Activated T-cell treated with anti-CD3 and anti-CD28 coated beads for 1 hour (primary cell): Measurements from ENCODE around the gene NME4.

Source experiments
- DNase-seq: peaks from one replicate; pipeline ENCODE4 v3.0.0-alpha.2; 2020; ENCODE audit warnings: low read depth

NME4 gene

DNA sequence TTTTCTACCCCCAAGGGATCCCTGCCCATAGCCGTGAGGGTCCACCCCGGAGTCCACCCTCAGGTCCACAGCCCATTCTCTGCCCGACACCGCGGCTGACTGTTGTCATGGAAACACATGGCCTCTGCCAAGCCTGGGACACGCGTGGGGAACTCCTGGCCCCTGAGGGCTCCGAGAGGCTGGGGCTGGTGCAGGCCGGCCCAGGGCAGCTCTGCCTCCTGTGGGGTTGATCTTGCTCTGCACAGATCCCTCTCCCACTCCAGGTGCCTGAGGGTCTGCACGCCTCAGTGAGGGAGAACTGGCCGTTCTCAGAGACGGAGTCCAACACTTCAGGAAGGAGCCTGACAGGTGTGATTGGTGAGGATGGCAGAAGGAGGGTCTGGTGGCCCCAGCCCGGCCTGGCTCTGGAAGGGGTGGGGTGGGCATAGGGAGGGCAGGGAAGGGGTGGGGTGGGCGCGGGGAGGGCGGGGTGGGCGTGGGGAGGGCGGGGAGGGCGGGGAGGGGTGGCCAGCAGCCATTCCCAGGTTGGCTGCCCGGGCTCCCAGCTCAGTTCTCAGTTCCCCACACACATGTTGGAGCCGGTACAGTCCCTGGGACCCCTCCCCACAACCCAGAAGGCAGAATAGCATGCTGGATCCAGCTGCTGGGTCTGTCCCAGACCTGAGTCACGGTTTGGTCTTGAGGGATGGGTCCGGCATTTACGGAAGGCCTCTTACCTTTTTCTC is 33.1 kb upstream of the NME4 start:
- DNase-seq, result no peak

DNA sequence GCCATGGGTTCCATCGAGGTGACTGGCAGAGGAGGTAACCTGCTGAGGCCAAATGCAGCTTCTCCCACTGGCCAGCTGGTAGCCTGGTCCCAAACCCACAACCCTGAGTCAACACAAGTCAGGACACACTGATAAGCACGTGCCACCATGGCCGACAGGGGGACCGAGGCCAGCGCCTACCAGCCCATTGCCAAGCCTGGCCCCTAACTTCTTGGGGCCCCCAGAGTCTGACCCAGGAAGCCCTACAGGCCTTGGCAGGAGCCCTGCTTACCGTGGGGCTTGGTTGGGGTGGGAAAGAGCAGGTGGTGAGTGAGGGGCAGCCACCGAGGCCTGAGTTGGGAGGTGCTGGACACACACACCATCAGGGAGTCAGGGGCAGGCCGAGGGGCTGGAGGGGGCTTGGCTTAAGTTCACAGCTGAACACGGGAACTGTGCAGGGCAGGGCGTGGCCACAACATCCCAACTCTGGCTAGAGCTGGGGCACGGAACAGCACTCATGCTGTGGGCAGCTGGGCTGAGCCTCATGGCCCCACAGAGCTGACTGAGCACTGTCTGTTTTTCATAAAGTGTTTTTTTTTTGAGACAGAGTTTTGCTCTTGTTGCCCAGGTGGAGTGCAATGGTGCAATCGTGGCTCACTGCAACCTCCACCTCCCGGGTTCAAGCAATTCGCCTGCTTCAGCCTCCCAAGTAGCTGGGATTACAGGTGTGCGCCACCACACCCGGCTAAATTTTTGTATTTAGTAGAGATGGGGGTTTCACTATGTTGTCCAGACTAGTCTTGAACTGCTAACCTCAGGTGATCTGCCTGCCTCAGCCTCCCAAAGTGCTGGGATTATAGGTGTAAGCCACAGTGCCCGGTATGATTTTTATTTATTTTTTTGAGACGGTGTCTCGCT is 32.2 kb upstream of the NME4 start:
- no peak for DNase-seq

GRCh38 chr16:366476-366875 is 30.5 kb upstream of the NME4 start:
- DNase-seq, result no peak

DNA sequence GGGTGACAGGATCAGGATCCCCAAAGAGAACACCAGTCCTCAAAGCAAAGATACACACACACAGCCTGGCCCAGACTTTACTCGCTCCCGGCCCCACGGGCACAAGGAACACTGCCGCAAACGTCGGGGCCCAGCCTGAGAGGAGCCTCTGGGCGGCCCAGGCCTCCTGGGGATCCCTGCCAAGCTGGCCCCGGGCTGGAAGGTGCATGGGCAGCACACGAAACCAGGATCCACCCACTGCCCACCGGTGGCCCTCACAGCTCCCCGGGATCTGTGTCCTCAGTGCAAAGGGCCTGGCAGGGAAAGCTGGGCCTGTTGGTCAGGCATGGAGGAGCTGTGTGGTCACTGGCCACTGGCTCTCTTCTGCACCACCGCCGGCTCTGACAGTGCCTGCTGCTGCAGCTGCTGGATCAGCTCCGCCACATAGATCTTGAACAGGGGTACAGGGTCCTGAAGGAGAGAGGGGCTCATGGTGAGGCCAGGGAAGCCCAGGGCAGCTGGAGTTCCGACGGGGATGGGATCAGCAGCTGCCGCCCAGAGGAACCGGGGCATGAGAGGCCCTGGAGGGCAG is 29.6 kb upstream of the NME4 start:
- DNase-seq, result no peak

GRCh38 chr16:368388-369158 is 28.4 kb upstream of the NME4 start:
- no peak for DNase-seq

GRCh38 chr16:369275-369865 is 27.6 kb upstream of the NME4 start:
- DNase-seq, result no peak

GRCh38 chr16:369866-370436 is 27.0 kb upstream of the NME4 start:
- no peak for DNase-seq

- peak; percentile 87 for DNase-seq
Observed at GRCh38 chr16:370443-370842, 26.6 kb upstream of the NME4 start, which contains the start of gene MRPL28. Gene MRPL28, minus strand, starts transcription at chr16:370538. Its CDS starts 320 bp downstream, at chr16:370218.

GRCh38 chr16:370979-371514 is 26.0 kb upstream of the NME4 start:
- DNase-seq, result no peak

DNA sequence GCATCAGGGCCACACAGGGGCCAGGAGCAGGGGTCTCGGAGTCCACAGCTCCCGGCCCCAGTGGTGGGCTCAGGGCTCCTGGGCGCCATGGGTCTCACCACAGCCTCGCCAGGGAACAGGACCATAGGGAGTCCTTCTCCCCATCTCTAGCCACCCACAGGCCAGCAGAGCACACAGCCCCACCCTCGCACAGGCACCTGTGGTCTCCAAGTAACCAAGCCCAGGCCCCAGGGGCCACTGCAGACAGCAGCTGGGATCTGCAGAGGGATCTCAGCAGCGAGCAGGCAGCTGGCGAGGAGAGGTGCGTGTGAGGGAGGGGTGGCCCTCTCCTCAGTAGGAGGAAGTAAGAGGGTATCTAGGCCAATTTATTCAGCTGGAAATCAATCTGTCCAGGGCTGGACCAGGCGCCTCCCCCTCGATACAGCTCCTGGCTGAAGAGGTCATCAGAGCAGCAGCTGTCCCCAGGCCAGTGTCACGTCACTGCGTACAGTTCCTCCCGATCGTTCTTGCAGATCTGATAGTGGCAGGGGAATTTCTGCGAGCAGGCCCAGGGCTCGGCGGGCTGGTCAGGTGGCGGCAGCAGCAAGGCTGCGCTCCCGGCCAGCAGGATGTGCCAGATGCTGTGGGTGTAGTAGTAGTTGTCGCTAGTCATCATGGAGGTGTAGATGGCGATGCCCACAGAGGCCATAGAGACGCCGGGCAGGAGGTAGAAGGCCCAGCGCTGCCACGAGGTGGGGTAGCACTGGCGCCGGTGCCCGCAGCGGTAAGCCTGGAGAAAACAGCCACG is 25.3 kb upstream of the NME4 start:
- DNase-seq, result no peak

DNA sequence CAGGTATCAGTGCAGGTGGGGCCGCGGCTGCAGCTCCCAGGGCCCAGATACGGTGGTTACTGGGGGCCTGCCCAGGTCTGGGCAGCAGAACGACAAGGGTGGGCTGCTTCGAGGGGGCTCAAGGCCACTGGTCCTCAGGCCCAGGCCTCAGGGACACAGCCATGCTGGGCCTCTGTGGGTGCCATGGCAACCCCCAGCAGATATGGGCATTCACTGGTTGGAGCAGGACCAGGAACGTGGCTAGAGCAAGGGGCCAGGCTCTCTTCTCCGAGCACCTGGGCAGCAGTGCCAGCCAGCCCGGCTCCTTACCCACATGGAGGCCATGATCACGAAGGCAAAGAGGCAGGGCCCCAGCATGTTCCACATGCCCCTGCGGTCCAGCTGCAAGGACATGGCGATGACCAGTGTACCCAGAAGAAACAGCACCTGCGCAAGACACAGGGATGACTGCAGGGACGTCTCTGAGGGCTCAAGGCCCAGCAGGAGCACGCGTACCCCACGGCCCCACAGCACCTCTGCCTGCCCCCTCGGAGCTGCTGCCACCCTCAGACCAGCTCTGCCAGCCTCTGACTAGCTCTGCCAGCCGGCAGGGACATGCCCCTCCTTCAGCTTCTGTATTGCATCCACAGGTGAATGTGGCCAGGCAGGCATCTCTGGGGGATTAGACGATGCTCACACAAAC is 24.6 kb upstream of the NME4 start:
- DNase-seq, result no peak

GRCh38 chr16:373020-373598 is 23.9 kb upstream of the NME4 start:
- no peak for DNase-seq

GRCh38 chr16:373848-374615 is 23.0 kb upstream of the NME4 start:
- DNase-seq, result no peak

GRCh38 chr16:374616-374926 is 22.4 kb upstream of the NME4 start:
- no peak for DNase-seq

- no peak for DNase-seq
Observed at GRCh38 chr16:375212-375611, 21.8 kb upstream of the NME4 start.

- no peak for DNase-seq
Observed at GRCh38 chr16:375927-376816, 20.8 kb upstream of the NME4 start.

- no peak for DNase-seq
Observed at GRCh38 chr16:376817-377418, 20.1 kb upstream of the NME4 start.
